GM18873 (cell line): Measurements from ENCODE around the gene POLDIP3.
A peak's percentile ranks its signal among the peaks of the same experiment; 100 is the strongest.

ENCODE experiments used
- ATAC-seq: cut with Tn5 transposase; IDR thresholded peaks from one replicate; pipeline ENCODE4 v1.9.1; 2021; ENCODE audit warnings: mild to moderate bottlenecking, moderate library complexity, moderate number of reproducible peaks; ENCODE audit not compliant: unreplicated experiment, low FRiP score

POLDIP3 gene, protein sequence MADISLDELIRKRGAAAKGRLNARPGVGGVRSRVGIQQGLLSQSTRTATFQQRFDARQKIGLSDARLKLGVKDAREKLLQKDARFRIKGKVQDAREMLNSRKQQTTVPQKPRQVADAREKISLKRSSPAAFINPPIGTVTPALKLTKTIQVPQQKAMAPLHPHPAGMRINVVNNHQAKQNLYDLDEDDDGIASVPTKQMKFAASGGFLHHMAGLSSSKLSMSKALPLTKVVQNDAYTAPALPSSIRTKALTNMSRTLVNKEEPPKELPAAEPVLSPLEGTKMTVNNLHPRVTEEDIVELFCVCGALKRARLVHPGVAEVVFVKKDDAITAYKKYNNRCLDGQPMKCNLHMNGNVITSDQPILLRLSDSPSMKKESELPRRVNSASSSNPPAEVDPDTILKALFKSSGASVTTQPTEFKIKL

DNA sequence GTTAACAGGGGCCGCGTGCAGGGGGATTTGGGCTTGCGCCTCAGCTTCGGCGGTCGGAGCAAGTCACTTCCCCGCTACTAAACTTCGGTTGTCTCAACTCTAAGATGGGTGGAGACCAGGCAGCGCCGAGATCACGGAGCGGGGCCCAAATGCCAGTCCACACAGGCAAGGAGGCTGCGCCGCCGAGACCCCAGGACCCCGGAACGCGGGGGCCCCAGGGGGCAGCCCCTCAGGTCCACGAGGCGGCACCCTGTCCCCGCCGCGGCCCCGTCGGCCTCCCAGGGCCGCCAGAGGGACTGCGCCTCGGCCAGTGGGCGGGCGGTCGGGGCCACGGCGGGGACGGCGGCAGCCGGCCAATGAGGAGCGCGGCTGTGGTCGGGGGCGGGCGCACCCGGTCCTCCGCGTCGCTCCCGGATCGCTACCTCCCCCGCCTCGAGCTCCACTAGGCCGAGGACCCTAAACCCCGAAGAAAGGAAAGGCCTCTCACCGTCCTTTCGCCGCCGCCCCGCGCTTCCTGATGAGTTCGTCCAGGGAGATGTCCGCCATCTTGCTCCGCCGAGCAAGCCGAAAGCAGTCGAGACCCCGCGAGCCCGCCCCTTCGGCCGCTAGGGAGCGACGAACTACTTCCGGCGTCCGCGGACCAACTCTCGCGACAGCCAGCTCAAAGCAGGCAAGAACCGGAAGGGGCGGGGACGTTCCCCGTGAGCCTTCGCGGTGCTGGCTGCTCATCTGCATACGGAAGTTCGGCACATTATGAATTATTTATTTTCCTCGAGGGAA lies at the start of gene POLDIP3:
POLDIP3 (minus strand) TSS at position 572 of the 780 bp plus-strand sequence; CDS start at position 546, 26 bp downstream.
- peak; percentile 65 for ATAC-seq

DNA sequence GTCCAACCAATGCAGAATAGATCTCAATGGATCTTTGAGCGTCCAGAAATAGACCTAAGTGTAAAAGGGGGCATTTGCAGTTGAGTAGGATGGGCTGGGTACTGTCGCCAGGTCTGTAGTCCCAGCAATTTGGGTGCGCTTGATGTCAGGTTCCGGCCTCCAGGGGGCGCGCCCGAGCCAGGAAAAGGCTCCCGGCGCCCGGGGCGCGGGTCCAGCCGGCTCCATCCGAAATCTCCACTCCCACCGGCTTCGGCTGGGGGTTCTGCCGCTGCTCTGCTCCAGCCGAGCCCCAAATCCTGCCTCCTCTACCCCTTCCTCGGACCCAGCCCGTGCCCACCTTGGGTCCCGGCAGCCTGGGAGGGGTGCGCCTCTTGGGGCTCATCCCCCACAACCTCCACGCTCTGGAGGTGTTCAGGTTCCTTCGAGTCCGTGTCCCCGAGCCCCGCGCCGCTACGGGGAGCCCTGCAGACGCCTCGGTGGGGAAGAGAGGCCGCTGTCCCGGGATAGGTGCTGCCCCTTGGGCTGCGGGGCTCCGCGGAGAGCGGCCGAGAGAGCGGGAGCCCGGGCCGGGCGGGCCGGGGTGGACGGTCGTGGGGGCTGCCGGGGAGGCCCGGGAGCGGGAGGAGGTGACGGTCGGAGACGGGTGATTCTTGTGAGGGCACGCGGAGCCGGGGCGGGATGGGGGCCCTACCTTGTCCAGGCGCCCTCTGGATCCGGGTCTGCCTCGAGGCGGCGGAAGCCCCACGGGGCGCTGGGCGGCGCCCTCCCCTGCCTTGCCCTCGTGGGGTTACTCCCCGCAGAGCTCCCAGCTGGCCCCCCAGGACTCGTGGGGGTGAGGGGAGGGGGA lies 47.5 kb upstream of the POLDIP3 start:
- ATAC-seq = no peak

DNA sequence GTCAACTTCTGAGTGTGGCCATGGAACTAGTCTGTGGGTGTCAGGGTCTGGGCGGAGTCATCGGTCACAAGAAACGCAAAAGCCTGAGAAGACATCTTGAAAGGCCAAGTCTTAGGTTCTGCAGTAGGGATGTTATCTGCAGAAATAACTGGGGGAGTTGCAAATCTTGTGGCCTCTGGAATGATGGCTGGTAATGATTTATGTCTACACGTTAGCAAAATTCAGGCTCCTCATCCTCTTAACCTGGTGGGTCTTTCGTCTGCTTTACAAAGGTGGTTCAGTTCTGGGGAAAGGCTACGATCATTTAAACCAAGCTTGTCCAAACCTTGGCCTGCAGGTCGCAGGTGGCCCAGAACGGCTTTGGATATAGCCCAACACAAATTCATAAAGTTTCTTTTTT lies 41.9 kb upstream of the POLDIP3 start:
- ATAC-seq = no peak

DNA sequence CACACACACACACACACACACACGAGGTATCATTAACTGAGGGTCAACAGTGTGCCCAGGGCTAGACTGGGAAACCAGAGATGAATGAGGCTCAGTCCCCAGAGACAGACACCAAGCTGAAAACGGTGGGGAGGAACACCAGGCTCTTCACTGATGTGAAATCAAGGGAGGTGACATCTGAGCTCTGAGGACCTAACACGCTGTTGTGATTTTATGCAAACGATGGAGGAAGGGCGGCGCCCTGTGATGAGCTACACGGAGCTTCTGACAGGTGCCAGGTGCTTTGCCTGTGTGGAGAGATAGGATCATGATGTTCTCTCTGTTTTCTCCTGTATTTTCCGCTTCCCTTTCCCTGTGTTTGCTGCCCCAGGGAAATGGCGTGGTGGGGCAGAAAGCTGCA lies 41.0 kb upstream of the POLDIP3 start:
- no peak for ATAC-seq

DNA sequence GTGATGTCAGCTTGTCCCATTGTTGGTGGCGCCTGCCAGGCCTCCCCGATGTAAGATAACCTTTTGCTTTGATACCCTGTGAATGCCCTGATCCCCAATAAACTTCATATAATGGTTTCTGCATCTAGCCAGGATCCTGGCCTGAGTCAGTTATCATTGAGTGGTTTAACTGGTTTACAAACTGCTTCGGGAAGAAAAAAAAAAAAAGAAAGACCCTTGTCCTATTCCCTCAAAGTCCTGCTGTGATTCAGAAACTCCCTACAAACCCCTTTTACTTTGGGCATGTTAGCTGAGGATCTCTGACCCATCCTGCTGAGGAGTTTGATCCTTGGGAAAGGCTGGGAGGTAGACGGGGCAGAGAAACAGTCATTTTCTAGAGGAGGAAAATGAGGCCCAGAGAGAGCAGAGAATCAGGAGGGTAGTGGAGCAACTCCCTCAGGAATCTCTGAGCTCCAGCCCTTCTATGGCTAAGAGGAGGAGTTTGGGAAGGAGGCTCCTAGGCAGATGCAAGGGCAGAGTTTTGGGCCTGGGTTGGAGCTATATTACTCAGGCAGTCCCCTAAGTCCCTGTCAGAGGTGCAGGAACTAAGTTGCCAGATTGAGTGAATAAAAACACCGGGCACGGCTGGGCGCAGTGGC lies 39.9 kb upstream of the POLDIP3 start:
- ATAC-seq = no peak

DNA sequence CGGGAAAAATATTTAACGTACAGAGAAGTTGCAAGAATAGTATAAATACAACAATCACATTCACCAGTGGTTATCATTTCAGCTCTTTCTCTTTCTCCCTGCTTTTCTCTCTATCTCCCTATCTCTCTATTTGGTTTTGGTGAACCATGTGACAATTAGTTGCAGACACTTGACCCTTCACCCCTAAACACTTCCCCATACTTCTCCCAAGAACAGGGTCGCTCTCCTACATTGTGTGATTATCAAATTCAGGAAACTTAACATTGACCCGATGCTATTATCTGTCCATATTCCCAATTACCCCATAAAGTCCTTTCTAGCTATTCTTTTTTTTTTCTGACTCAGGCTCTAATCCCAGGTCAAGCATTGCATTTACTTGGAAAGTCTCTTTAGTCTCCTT lies 39.3 kb upstream of the POLDIP3 start:
- no peak for ATAC-seq

DNA sequence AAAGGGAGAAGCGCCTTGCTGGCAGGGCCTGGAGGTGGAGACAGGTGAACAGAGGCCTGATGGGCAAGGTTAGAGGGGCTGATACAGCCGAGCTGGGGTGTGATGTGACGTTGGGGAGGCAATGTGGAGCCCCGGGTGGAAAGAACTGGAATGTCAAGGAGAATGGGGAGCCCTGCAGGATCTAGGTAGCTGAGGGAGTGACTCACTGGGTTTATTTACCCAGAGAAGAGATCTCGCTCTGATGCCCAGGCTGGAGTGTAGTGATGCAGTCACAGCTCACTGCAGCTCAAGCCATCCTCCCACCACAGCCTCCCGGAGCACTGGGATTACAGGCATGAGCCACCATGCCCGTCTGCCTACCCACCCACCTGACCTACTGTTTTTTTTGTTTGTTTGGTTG lies 36.5 kb upstream of the POLDIP3 start:
- no peak for ATAC-seq

DNA sequence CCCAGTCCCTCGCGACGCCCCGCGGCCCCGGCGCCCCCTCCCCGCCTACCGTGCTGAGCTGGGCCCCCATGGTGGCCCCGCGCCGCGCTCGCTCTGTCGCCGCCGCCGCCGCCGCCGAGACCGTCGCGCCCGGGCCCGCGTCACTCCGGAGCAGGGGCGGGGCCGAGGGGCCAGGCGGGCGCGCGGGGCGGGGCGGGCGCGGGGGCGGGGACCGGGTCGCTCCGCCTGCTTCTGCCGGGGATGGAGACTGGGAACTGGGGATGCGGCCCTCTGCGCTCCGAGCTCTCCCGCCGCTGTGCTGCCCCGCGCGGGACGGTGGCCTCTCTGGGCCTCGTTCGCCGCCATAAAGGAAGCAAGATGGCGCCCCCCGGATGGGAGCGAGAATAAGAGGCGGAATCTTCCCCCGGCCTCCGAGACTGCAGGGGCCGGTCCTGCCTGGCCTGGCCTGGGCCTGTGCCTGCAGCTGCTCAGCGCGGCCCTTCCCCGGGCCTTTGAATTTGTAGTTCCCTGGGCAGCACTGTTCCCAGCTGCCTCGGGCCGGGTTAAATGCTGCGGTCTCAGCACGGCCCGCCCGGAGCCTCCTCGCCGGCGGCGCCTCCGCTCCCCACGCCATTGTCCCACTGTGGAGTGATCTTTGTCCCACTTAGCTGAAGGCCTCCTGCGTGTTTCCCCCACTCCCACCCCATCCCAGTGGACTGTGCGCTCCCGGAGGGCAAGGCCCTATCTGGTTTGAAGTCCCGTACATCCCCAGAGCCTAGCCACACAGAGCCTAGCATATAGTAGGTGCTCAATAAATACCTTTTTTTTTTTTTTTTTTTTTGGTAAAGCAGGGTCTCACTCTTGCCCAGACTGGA lies 34.8 kb upstream of the POLDIP3 start, which contains the start of gene CYB5R3:
CYB5R3 (minus strand) TSS at position 147 of the 854 bp plus-strand sequence; CDS start at position 70, 77 bp downstream.
- ATAC-seq = no peak

DNA sequence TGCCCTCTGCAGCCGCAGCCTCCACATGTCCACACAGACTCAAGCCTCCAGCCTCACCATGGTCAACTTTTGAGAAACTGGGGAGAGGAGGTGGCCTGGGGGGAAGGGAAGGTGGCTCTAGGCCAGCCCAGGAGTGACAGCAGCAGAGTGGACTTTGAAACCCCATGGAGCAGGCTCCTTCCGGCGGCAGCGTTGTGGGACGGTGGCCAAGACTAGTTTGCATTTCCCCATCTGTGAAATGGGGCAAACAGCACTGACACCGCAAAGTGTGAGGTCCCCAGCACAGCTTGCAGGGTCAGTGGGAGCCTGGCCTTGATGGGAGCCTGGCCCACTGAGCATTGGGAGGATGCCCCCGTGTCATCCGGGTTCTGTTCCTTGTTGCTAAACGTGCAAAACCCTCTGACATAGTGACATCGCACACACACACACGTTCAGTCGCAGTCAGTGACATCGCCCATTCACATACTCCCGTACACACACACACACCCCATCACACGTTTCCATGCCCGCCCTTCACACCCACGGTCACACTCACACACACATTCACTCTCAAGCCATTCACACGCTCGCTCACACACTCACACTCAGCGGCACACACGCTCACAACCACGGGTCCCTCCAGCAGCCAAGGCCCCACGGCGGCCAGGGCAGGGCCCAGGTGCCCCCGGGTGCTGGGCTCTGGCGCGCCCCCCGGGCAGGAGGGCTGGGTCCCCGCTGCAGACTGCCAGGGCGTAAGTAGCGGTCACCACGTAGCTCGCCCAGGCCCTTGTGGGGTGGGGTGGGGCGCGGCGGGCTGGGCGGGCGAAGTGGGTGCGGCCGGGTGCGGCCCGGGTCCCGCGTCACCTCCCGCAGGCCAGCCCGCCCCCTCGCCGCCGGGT lies 33.9 kb upstream of the POLDIP3 start:
- no peak for ATAC-seq

DNA sequence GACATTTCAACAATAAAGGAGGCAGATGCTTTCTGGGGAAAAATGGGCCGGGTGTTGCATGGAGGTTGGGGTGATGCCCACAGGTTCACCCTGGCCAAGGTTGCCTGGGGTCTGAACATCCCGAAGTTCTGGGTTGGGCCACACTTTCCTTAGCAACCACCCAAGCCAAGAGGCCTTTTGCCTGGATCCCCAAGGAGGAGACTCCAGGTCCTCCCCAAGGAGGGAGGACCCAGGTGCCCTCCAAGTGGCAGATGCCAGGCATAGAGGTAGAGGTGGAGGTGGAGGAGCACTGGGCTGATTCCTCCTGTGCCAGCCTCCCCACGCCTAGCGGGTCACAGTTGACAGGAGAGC lies 33.3 kb upstream of the POLDIP3 start:
- no peak for ATAC-seq

DNA sequence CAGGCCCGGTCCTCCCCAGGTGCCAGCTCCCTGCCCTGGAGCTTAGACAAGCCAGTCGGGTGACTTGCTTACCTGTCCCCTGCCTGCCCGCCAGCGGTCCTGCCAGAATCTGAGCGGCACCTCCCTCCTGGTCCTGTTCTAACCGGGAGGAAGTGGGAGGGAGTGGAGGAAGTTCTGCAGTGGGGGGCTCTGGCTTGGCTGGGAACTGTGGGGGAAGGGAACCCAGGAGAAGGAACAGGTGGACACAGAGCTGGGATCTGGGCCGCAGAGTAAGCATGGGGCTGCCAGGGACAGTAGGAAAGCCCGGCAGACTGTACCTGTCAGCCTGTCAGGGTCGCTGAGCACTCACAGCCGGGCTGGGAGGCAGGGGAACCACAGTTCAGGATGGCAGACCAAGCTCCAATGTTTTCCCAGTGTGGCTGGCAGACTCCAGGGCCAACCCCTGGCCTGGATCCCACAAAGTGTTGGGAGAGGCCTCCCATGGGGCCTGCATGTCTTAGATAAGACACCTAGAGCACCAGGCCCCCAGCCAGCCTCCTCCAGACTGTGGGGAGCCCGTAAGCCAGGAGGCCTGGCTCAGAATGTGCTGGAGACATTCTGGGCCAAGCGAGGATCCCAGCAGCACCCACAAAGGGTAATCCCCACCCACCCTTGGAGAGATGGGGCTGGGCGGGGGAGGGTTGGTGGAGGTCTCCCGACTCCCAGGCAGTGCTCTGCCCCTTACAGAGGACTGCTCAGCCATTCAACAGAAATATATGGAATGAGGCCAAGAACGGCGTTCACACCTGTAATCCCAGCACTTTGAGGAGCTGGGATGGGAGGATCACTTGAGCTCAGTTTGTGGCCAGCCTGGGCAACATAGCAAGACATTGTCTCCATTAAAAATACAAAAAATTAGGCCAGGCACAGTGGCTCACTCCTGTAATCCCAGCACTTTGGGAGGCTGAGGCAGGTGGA lies 32.2 kb upstream of the POLDIP3 start:
- ATAC-seq = no peak

DNA sequence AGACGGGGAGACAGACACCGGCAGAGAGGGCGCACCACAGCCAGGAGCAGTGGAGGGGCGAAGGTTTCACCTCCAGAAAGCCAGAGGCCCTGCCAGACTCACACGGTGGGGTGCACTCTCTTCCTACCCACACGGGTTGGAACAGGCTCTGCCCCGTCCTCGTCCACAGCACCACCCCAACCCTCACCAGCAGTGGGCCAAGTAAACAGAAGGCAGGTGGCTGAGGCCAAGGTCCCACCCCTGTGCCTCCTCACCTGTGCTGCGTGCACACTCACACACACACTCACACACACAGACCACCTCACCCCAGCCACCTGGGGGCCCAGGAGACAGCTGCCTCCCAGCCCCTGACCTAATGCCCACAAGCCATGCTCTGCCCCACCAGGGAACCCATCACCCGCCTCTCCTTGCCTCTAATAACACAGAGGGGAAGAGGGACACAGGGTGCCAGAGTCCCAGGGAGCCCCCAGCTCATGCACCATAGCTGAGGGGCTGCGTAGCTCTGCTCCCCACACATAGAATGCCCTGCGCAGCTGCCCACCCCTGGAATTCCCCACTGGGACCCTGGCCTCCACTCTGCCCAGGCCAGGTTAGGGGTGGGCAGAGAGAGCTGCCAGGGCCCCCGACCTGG lies 31.4 kb upstream of the POLDIP3 start:
- no peak for ATAC-seq

DNA sequence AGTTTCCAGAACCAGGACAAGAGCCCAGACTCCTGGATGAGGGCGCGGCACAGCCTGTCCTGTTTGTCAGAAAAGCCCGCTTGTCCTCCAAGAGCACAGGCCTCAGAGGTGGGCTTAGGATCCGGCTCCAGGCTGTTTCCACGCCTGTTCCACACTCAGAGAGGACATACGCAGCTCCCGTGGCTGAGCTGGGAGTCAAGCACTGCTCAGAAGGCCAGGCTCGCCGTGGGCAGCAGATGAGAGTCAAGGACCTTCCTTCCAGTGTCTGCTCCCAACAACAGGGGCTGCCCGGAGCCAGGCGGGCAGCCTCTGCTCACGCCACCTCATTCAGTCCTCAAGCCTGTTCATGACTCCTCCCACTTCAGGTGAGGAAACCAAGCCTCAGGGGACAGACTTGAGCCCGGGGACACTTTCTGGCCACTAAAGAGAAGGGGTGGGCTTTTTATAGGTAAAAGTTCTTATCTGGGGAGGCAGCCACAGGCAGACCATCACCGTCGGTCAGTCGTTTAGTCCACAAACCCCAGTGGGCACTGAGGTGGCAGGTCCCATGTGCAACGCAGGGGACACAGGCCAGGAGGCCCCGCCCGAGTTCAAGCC lies 30.8 kb upstream of the POLDIP3 start:
- ATAC-seq = no peak

DNA sequence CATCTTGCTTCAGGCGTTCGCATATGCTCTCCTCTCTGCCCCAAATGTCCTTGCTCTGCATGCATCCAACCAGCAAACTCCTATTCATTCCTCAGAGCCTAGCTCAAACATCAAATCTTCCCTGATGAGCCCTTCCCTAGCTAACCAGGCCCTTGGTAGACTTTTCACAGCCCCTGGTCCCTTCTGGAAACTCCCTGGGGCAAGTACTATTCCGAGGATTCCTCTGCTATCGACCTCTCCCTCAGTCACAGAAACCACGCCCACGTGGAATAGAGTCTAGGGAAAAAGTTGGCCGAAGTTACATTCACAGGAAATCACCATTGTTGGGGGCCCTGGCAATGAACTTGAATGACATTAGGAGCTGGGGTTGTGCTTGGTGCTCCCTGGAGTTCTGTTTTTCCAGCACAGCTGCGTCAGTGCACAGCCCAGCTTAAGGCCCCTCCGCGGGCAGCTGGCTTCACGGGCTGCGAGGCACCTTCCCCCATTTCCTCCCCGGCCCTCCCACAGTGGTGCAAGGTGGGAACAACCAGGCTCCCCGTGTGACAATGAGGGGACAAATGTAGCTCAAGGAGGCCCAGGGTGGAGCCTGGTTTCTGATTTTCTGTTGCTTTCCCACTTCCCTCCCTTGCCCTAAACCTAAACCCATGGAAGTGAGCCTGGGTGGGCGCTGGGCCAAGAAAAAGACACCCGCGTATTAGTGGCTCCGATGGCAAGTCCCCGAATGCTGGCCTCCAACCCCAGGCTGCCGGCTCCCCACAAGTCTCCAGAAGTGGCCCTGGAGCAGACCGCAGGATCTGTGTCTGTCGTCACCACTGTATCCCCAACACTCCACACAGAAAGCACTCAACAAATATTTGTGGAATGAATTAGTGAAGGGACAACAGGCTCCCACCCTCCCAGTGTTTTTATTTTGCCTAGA lies 30.0 kb upstream of the POLDIP3 start:
- no peak for ATAC-seq

DNA sequence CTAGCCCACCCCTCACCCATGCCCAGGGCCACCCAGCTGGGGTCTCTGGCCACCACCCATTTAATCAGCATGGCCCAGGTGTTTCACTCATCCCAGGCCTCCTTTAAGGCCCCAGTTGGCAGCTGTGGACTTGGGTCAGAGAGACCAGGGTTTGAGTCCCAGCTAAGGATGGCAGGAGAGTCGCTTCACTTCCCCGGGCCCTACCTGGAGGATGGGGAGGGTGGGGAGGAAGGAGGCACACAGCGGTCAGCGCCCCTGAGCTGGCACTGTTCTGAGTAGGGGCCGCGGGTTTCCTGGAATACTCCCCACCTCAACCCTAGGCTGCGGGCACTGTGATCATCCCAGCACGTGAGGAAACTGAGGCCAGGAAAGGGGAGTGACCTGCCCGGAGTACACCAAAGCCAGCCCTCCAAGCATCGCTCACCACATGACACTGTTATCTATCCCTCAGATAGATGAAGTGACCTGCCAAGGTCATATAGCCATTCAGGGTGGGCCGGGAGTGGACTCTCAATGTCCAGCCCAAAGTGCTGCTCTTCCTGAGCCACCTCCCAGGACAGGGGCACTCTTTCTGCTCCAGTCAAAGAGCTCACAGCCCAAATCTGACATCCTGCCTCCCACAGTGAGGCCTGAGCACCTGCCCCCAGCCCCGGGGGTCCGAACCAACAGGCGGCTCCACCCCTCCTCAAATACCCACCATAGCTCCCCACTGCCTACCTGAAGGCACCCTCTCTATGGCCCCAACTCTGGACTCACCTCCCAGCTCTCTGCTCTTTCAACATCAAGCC lies 29.1 kb upstream of the POLDIP3 start:
- ATAC-seq = no peak
